Tibial nerve (tissue), 4 donors: Measurements from ENCODE around the gene FADS6.

Experiments
- CTCF ChIP-seq, 5 experiments: fragments of 200-600 bp in 3 of 5; fragments of 450-650 bp in 2 of 5; sonication (generic) in 3 of 5; IDR thresholded peaks; one replicate each; pipeline ENCODE4 v1.5.1; 2016 to 2019; ENCODE audit warnings: antibody characterized with exemption in 5 of 5, mild to moderate bottlenecking in 3 of 5, moderate library complexity in 2 of 5
- EP300 ChIP-seq, 2 donors: sonication (generic); formaldehyde crosslinking; IDR thresholded peaks; one replicate each; pipeline ENCODE4 v1.6.1; 2017; ENCODE audit warnings: antibody characterized with exemption in 2 of 2, mild to moderate bottlenecking in 1 of 2
- POLR2A ChIP-seq, 2 donors: fragments of 450-650 bp; IDR thresholded peaks; one replicate each; pipeline ENCODE4 v1.6.1; 2017; ENCODE audit warnings: antibody characterized with exemption in 2 of 2, mild to moderate bottlenecking in 2 of 2, moderate library complexity in 2 of 2

GRCh38 chr17:74893936-74894671 is 671 bp upstream of the FADS6 start:
- TF ChIP-seq CTCF (IDR thresholded peaks at IDR 0.05), result no peak
- no peak for TF ChIP-seq EP300 (IDR thresholded peaks at IDR 0.05)
- no peak for TF ChIP-seq POLR2A (IDR thresholded peaks at IDR 0.05)
